T-helper 2 cell (primary cell): ENCODE measurements around the gene MINDY3.

Experiments
- DNase-seq, 5 experiments: peaks; one replicate each; pipeline versions ENCODE4 v3.0.0 to v3.0.0-alpha.2; 2012 to 2022

MINDY3 gene

GRCh38 chr10:15804109-15804508 lies 56.2 kb downstream of the MINDY3 start:
- DNase-seq = no peak

GRCh38 chr10:15802375-15802949 lies 57.8 kb downstream of the MINDY3 start:
- peak in 2 of 5 experiments; percentile 7 to 57 for DNase-seq

GRCh38 chr10:15801641-15802040 lies 58.7 kb downstream of the MINDY3 start:
- DNase-seq = no peak

- no peak for DNase-seq
Observed at GRCh38 chr10:15801147-15801546, 59.2 kb downstream of the MINDY3 start.

- no peak for DNase-seq
Observed at GRCh38 chr10:15797346-15797745, 63.0 kb downstream of the MINDY3 start.

GRCh38 chr10:15796762-15797161 lies 63.5 kb downstream of the MINDY3 start:
- no peak for DNase-seq

- DNase-seq = no peak
Observed at GRCh38 chr10:15796098-15796759, 64.1 kb downstream of the MINDY3 start.

- peak in 1 of 5 experiments; percentile 3 for DNase-seq
Observed at GRCh38 chr10:15795036-15795792, 65.1 kb downstream of the MINDY3 start.

GRCh38 chr10:15794569-15794968 lies 65.7 kb downstream of the MINDY3 start:
- DNase-seq = no peak

GRCh38 chr10:15793664-15794063 lies 66.6 kb downstream of the MINDY3 start:
- no peak for DNase-seq

- no peak for DNase-seq
Observed at GRCh38 chr10:15792777-15793176, 67.5 kb downstream of the MINDY3 start.

- DNase-seq = no peak
Observed at GRCh38 chr10:15791816-15792524, 68.3 kb downstream of the MINDY3 start.

GRCh38 chr10:15789793-15790525 lies 70.3 kb downstream of the MINDY3 start:
- no peak for DNase-seq

- DNase-seq = no peak
Observed at GRCh38 chr10:15787426-15787825, 72.9 kb downstream of the MINDY3 start.

- no peak for DNase-seq
Observed at GRCh38 chr10:15784662-15785300, 75.5 kb downstream of the MINDY3 start.

- DNase-seq = no peak
Observed at GRCh38 chr10:15783941-15784636, 76.2 kb downstream of the MINDY3 start.

- no peak for DNase-seq
Observed at GRCh38 chr10:15782851-15783250, 77.5 kb downstream of the MINDY3 start.

- no peak for DNase-seq
Observed at GRCh38 chr10:15781381-15781960, 78.8 kb downstream of the MINDY3 start.

GRCh38 chr10:15780353-15781135 lies 79.8 kb downstream of the MINDY3 start:
- no peak for DNase-seq

- DNase-seq = no peak
Observed at GRCh38 chr10:15775513-15775912, 84.8 kb downstream of the MINDY3 start.
